ENCODE measurements around the gene MED9.

GRCh38 chr17:17499402-17500145 lies 22.8 kb downstream of the MED9 start:
- TF ChIP-seq POLR2A (IDR thresholded peaks at IDR 0.05) (no peak), CTCF (IDR thresholded peaks at IDR 0.05) (no peak)
